ENCODE results near the gene GPT2. TPM values are rescaled to one million over a fixed set of nuclear protein-coding genes. Genes with fewer than 3 reads are reported as not detected.

Gene GPT2
- total RNA-seq, 1 experiment from 2014 or later, result 68.8 TPM

DNA sequence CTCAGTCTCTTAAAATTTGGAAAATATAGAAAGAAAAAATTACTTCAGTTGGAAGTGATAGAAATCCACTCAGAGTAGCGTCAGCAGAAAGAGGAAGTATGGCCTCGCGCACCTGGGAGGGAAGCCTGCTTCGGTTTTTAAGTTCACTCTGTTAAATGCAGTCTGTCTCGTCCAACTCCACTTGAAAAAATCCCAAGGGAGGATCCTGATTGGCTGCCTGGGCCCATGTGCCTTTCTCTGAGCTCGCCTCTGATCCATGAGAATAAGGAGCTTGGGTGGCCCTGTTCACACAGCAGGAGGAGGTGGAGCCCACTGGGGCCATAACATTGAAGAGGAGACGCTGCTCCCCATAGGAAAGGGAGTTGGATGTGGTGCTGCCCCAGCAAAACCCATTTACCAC, 48.6 kb downstream of the GPT2 start:
- no peak overlapping the region for H3K4ac ChIP-seq (ENCODE audit: low read depth, low read length)
- H4K91ac ChIP-seq (ENCODE audit: insufficient read length, low read depth, low read length), result no peak overlapping the region
- no peaks in the 10 kb centered on the region for H3K79me1 ChIP-seq (ENCODE audit: insufficient read depth, low read depth, low read length, poor library complexity, severe bottlenecking)
- no peaks in the 10 kb centered on the region for H4K20me1 ChIP-seq (ENCODE audit: control insufficient read depth, insufficient read depth, insufficient read length)
- H3K14ac ChIP-seq (ENCODE audit: insufficient read depth, low read length), result no peak overlapping the region
- H3K18ac ChIP-seq (ENCODE audit: insufficient read length, low read depth, low read length), result no peak overlapping the region
- WGBS (ENCODE audit: extremely low coverage, insufficient read length, low lambda C conversion rate), result no CpG with 5 or more reads among the region's 7 CpGs
- Mint-ChIP-seq H3K4me1 (peaks cover 5 to 12% of the 10 kb centered on the region in 2 experiments), H3K27ac (peak overlapping the region; percentile 29 to 96 (median 86); a peak in 4 of 7 replicates), H3K36me3 (ENCODE audit: insufficient read depth in 1 of 3, low read depth in 3 of 3) (peaks cover 18 to 32% (median 18%) of the 10 kb centered on the region in 3 experiments), H3K4me3 (no peak overlapping the region; a peak in 1 of 5 replicates), H3K27me3 (ENCODE audit: low read depth) (peaks cover 1% of the 10 kb centered on the region; the same call in 1 of the 2 replicates), H3K9me3 (peaks cover 3 to 4% of the 10 kb centered on the region in 2 experiments; a peak in 2 of 5 replicates)
- no peak overlapping the region for H4K8ac ChIP-seq (replicated peaks; ENCODE audit: insufficient read length, low read depth, low read length)
- H3K23ac ChIP-seq (ENCODE audit: insufficient read length, low read depth, low read length), result no peak overlapping the region
- H3K79me2 ChIP-seq (ENCODE audit: insufficient read depth, low read length), result no peaks in the 10 kb centered on the region
- no peak overlapping the region for H4K5ac ChIP-seq (ENCODE audit: insufficient read length, low read depth, low read length)
- H2BK12ac ChIP-seq (ENCODE audit: insufficient read length, low read depth, low read length), result no peak overlapping the region
- H3K27ac ChIP-seq (ENCODE audit: insufficient read length, low read depth, low read length), result no peak overlapping the region
- no peak overlapping the region for H2BK20ac ChIP-seq (ENCODE audit: low read depth, low read length, poor library complexity, severe bottlenecking)
- DNase-seq, result peak; percentile 79
- no peaks in the 10 kb centered on the region for H3K9me3 ChIP-seq (ENCODE audit: control insufficient read depth, low read depth, low read length)
- no peak overlapping the region for H2AFZ ChIP-seq (ENCODE audit: low read length)
- no peaks in the 10 kb centered on the region for H3K4me1 ChIP-seq (ENCODE audit: insufficient read depth, low read length)
- no peak overlapping the region for H2BK120ac ChIP-seq (ENCODE audit: low read depth, low read length, poor library complexity, severe bottlenecking)
- TF ChIP-seq, protein P1, sequence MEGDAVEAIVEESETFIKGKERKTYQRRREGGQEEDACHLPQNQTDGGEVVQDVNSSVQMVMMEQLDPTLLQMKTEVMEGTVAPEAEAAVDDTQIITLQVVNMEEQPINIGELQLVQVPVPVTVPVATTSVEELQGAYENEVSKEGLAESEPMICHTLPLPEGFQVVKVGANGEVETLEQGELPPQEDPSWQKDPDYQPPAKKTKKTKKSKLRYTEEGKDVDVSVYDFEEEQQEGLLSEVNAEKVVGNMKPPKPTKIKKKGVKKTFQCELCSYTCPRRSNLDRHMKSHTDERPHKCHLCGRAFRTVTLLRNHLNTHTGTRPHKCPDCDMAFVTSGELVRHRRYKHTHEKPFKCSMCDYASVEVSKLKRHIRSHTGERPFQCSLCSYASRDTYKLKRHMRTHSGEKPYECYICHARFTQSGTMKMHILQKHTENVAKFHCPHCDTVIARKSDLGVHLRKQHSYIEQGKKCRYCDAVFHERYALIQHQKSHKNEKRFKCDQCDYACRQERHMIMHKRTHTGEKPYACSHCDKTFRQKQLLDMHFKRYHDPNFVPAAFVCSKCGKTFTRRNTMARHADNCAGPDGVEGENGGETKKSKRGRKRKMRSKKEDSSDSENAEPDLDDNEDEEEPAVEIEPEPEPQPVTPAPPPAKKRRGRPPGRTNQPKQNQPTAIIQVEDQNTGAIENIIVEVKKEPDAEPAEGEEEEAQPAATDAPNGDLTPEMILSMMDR (conservative IDR thresholded peaks at IDR 0.05), result no peak
- H2BK15ac ChIP-seq (ENCODE audit: low read depth, low read length), result no peak overlapping the region
- H3T11ph ChIP-seq (ENCODE audit: low read length), result no peak overlapping the region
- no peaks in the 10 kb centered on the region for H3K27me3 ChIP-seq (ENCODE audit: insufficient read depth, low read length)
- no peak overlapping the region for H3K4me2 ChIP-seq (ENCODE audit: insufficient read depth, insufficient read length, low read length)
- no peaks in the 10 kb centered on the region for H3K23me2 ChIP-seq (ENCODE audit: insufficient read length, low read depth, low read length, poor library complexity, severe bottlenecking)
- no peak overlapping the region for H3K56ac ChIP-seq (ENCODE audit: insufficient read length, low read depth, low read length)
- no peak overlapping the region for H2BK5ac ChIP-seq (ENCODE audit: insufficient read length, low read length)
- no peak overlapping the region for H3K9ac ChIP-seq (ENCODE audit: extremely low read depth, insufficient read length, low read length)
- no peak overlapping the region for H2AK5ac ChIP-seq (ENCODE audit: insufficient read length, low read length)
